Body of pancreas (tissue), 4 donors: ENCODE data around the gene FIS1.

Experiments
- POLR2A ChIP-seq, 3 donors: fragments of 450-650 bp; IDR thresholded peaks; one replicate each; pipeline ENCODE4 v1.6.1; 2016; ENCODE audit warnings: antibody characterized with exemption in 3 of 3, mild to moderate bottlenecking in 2 of 3
- TF ChIP-seq, protein P1 (sequence below), 7 experiments: fragments of 450-650 bp in 4 of 7; fragments of 200-600 bp in 3 of 7; sonication (generic) in 3 of 7; IDR thresholded peaks; one replicate each; pipeline ENCODE4 v1.5.1; 2016 to 2019; ENCODE audit warnings: antibody characterized with exemption in 7 of 7

DNA sequence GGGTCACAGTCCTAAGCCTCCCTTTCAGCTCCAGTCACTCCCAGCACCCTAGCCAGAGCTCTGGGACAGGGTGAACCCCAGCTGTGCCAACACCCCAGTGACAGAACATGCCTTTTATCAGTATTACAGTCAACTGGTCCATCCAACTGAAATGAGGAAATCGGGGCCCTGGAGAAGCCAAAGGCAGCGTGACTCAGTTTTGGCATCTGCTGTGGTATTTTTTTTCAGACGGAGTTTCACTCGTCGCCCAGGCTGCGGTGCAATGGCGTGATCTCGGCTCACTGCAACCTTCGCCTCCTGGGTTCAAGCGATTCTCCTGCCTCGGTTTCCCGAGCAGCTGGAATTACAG lies 3.9 kb downstream of the FIS1 start:
- TF ChIP-seq, protein P1, sequence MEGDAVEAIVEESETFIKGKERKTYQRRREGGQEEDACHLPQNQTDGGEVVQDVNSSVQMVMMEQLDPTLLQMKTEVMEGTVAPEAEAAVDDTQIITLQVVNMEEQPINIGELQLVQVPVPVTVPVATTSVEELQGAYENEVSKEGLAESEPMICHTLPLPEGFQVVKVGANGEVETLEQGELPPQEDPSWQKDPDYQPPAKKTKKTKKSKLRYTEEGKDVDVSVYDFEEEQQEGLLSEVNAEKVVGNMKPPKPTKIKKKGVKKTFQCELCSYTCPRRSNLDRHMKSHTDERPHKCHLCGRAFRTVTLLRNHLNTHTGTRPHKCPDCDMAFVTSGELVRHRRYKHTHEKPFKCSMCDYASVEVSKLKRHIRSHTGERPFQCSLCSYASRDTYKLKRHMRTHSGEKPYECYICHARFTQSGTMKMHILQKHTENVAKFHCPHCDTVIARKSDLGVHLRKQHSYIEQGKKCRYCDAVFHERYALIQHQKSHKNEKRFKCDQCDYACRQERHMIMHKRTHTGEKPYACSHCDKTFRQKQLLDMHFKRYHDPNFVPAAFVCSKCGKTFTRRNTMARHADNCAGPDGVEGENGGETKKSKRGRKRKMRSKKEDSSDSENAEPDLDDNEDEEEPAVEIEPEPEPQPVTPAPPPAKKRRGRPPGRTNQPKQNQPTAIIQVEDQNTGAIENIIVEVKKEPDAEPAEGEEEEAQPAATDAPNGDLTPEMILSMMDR (IDR thresholded peaks at IDR 0.05) = no peak
- TF ChIP-seq POLR2A (IDR thresholded peaks at IDR 0.05) = no peak
